ENCODE measurements around the gene PSMA3. TPM values are rescaled to one million over a fixed set of nuclear protein-coding genes. Genes with fewer than 3 reads are reported as not detected.
A peak's percentile ranks its signal among the peaks of the same experiment; 100 is the strongest.
"Not testable (repeated sequence)": the region's sequence is repeated elsewhere in the genome, so short reads cannot be mapped to it uniquely, and the experiment has no call there.

PSMA3 gene
- 142 TPM for total RNA-seq

DNA sequence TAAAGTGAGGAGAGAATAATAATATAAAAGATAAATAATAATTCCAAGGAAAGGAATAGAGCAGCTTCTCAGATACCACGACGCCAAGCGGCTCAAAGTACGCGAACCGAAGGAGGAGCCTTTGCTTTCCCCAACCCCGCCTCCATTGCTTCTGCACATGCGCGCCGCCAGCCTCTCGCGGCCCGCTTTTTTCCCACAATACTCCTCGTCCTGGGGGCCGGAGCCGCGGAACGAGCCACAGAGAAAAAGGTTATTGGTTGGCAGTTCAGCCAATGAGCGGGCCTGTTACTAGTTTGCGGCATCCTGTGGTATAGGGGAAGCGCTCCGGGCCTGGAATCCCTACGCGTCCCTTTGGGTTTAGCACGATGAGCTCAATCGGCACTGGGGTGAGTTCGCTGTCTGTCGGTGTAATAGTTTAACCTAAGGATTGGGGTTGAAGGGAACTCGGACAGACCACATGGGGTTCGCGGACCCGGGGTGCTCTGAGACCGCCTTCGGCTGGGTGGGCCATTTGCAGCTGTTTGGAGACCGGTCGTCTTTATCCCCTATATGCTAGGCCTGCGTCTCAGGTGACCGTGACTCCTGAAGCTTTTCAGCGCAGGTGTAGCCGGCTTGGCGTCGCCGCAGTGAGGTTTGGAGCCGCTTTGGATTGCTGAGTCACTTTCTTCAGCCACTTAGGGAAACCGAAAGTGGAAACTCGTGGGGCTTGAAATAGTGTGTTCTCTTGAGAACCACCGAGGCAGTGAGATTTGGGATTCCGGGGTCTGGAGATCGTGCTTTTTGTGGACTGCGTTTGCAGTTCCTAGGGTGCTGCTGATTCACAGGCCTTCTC, at the start of gene PSMA3:
Gene PSMA3 (plus strand): TSS at position 288 of the 832 bp plus-strand sequence. CDS start 78 bp downstream, at position 366.
- peak; percentile 98 for ATAC-seq

DNA sequence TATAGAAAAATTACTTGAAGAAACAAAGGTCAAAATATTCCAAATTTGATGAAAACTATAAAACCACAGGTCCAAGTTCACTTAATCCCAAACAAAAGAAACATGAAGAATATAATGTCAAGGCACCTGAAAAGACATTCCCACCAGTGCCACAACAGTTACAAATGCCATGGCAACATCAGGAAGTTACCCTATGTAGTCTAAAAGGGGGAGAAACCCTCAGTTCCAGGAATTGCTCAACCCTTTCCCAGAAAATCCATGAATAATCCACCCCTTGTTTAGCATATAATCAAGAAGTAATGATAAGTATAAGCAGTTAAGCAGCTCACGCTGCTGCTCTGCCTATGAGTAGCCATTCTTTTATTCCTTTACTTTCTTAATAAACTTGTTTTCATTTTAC, 48.4 kb upstream of the PSMA3 start:
- ATAC-seq = no peak

DNA sequence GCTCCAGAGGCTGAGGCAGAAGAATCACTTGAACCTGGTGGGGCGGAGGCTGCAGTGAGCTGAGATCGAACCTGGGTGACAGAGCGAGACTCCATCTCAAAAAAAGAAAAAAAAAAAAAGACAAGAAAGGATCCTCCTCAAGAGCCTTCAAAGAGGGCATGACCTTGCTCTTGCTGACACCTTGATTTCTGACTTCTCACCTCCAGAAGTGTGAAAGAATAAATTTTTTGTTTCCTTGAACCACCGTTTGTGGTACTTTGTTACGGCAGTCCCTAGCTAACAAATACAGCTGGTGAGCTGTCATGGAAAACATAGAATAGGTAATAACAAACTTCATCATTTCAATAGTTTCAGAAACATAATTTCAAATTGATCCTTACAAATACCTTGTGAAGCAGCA, 46.6 kb upstream of the PSMA3 start:
- ATAC-seq = no peak

DNA sequence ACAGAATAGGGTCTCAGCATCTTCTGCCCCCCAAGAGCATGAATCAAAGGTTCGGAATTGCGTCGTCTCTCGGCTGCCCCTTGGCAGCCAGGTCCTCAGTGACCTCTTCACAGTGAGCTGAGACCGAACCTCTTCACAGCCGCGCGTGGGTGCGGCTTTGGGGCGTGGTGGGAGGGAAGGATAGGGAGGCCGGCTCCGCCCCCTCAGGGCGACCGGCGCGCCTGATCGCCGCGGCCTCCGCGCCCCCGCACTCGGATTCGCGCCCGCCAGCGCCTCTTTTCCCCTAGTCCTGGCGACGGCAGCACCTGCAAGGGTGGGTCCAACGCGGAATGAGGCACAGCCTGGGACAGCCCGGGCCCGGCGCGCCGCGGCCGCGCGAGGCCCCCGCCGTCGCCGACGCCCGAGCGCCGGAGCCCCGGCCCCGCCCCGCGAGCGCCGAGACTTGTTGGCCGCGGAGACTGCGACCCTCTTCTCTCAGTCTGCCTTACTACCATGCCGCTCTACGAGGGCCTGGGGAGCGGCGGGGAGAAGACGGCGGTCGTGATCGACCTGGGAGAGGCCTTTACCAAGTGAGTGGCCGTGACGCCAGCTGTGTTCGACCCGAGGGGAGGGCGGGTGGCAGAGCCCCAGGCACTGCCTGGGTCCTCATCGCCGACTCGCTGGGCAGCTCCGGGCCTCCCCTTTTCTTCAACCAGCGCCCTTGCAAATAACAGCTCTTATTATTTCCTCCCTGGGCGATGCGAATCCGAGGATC, 44.7 kb upstream of the PSMA3 start, which contains the start of gene ACTR10:
Gene ACTR10 (plus strand): TSS at position 424 of the 754 bp plus-strand sequence. CDS start 69 bp downstream, at position 493.
- ATAC-seq = peak; percentile 96

DNA sequence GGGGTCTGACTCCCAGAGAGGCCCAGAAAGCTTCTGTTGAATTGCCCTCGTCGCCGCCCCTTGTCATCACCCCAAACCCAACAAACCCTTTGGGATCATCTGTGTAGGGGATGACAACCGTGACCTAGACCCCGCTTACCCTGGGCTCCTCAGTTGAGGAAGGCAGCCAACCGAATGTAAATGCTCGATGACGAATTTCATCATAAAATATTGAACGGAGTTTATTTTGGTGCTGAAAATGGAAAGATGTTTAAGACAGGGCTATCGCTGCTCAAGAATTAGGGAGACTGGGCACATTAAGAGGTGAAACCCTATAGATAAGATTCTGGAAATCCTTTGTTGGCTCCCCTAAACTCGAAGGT, 44.2 kb upstream of the PSMA3 start:
- peak; percentile 24 for ATAC-seq

DNA sequence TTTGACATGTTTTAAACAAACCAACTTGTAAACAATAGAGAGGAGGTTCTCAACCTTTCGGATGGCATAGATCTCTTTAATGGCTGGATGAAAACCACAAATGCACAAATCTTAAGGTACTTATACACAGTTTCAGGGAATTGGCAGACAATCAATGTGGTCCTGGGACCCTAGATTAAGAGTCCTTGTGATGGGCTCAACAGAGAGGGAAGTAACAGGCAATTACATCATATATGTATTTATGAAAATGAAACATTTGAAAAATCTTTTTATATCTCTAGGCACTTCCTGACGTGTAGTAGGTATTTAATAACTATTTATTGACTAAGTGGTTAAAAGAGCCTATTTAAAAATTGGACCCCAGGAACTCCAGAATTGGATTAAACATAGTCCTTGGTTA, 43.8 kb upstream of the PSMA3 start:
- no peak for ATAC-seq

DNA sequence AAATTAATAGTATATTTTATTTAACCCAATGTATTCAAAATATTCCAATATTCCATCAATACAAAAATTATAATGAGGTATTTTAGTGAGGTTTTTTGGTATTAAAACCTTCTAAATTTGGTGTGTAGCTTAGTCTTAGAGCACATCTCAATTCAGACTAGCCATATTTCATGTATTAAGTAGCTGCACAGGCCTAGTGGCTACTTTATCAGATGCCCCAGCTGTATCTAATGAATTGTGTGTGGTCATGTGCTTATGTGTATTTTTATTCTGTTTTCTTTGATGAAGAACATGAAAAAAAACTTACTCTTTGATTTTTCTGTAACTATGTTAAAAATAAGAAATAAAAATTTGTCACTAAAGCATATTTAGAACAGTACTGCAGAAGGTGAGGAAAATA, 31.5 kb upstream of the PSMA3 start:
- ATAC-seq = no peak

DNA sequence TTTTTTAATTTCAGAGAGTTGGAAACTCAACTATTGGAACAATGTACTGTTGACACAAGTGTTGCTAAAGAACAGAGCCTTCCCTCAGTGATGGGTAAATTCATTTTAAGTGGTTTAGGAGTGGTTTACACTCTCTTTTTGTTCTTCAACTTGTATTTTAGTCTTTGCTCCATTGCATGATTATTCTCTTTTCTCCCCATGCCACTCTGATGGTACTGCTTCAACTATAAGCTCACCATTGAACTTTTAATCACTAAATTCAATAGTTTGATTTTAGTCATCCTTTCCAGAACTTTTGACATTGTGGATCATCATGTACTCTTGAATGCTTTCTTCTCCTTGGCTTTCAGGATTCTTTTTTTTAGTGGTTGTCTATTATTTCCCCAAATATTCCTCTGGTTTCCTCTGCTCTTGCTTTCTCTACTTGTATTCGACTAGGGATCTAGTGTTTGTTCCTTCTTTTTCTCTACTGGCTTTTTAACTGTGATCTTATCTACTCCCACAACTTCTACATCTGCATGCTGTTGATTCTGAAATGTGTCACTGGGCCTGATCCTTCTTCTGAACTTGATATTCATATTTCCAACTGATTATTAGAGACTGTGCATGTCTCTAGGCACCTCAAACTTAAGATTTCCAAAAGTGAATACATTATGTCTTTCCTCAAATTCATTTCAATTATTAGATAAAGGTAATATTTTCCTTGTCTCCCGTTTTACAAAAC, 29.3 kb upstream of the PSMA3 start:
- no peak for ATAC-seq

DNA sequence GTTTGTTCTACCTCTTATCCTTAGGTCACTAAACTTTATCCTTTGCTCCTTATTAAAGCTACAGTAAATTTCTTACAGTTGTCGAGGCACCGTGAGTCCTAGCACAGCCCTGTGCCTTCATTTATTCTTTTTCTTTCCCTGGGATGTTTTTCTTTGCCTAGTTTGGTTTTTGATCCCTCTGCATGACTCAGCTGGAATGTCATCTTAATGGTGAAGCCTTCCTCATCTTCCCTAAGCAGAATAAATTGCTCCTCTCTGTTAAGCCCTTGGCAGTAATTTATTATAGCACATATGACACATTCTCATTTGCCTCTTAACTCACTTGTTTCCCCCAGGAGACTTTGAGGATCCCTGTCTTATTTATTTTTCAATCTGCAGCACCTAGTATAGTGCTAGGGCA, 28.1 kb upstream of the PSMA3 start:
- no peak for ATAC-seq

DNA sequence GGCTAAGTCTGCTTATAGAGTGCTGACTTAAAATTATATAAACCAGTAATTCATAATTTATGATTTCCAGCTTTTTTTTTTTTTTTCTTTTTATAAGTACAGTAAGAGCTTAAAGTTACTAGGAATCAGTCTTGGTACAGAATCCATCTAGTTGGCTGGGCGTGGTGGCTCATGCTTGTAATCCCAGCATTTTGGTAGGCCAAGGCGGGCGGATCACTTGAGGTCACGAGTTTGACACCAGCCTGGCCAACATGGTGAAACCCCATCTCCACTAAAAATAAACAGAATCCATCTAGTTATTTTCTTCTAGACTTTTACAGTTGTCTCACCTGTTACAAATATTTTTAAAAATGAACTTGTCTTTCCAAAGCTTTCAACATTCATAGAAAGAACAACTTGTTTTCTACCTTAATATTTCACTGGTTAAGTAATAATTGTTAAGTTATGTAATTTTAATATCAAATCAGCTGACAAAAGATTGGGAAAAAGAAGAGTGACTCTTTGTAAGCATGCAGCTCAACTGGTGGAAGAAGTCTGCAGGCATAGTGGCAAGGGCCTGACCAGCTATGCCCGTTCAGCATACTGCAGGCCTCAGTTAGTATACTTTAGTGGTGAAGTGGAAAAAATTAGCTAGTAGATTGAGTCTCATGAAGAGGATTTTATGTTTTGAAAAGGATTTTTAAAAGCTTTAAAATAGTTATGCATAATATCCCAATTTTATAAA, 17.4 kb upstream of the PSMA3 start:
- no peak for ATAC-seq

DNA sequence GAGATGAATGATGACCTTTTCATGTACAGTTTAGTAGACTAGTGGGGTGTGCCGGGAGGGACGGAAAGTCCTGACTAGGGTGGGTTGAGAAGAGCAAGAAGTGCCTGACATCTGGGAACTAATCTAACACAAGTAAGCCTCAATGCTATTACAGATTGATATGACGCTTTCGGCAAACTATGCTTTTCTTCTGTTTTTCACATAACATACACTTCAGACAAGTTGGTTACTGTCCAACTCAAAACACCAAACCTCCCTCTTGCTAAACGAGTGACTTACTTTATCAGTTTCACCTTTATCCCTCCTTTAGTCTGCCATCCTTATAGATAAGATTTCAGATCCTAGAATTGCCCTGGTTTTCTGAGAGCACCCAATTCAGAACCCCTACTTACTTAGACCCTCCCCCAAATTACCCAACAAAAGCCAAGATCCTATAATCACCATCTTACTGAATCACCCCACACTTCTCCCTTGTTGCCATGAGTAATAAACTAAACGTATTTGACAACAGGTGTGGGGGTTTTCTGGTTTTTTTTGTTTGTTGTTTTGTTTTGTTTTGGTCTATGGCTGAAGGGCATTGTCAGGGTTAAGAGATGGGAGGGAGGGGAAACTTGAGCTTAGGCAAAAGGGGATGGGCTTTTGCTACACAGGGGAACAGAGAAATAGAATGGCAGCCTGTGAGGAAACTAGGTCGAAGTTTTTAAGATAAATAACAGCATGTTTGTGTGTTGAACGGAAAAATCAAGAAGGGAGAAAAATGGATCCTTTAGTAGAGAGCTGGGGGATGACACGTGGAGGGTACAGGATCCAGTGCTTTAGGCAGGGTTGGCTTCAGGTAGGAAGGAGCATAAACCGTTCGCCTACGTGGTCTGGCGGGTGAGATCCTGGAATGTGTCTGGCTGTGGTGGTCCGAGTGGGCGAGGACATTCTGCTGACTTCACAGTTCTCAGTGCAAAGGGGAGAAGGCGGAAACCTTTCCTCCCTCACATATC, 6.1 kb upstream of the PSMA3 start:
- no peak for ATAC-seq

DNA sequence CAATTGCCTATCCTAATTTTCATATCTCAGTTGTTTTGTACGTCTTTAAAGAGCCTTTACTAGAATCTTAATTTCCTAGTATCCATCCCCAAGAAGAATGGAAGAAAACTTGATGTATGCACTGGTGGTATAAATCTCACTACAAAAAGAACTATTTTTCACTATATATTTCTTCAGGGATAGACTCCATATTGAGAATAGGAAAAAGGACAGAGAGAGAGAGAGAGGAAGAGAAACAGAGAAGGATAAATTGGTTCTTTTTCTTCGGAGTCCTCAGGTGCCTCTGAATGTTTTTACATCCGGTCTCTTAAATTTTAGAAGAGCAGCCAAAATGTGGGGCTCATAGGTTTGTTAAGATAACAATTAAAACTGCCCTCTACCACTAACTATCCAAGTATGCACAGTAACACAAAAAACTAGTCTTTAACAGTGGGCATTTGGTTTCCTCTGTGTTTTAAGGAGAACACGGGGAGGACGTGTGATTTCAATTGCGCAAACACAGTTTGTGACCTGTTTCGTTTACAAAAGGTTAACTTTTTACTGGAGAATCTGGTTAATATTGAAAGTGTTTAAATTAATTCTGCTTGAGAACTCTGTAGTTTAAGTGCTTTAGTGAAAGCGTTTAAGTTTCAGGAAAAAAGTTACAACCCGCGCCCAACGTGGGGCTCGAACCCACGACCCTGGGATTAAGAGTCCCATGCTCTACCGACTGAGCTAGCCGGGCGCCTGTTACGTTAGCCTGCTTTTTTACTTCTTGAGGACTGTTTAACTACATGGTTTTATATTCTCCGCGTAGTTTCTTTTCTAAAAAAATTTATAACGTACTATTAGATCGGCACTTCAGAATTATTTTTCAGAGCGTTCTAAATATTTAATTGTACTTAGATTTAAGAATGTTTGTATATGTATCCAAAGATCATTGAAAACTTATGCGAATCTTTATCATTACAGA, 5.1 kb upstream of the PSMA3 start:
- ATAC-seq = peak; percentile 45

DNA sequence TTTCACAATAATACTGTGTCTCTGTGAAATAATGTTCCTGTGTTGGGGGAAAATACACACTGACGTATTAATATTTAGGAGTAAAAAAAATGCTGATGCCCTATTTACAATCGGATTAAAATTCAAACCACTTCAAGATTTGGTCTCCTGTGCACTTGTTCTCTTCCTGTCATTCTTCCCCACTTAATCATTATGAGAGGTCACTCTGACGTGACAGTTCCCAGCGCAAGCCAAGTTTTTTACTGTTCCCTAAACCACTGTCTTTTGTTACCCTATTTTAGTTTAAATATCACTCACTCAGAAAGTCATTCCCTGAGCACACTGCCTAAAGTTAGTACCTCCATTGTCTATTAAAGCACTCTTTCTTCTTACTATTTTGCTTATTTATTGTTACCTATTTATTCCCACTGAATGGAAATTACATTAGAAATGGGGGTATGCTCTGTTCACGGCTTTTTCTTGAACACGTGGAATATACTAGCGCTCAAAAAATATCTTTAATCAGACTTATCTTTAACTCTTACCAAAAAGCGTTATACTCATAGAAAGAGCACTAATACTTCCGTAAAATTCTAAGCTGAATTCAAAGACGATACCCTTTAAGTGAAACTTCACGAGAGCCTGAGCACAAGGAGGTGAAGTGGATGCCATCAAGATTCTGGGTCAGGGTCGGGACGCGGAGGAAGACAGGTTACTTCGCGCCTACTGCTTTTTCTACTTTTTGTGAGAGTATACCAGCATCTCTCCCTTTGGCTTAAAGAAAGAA, 670 bp upstream of the PSMA3 start:
- ATAC-seq = peak; percentile 10

DNA sequence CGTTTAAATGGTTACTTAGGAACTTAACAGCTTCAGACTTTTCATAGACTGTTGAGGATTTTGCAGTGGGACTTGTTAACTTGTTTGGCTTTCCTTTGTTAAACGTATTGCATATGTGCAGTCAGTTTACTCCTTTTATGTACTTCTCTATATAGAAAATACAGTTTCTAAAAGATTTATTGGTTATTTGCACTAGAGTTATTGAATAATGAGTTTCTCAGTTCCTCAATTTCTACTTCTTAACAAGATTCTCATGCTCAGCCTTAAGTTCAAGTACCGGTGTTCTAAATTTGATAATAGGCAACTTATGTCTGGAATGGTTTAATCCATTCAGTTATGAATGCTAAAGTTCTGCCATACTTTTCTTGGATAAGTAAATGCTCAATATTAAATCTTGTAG, 919 bp downstream of the PSMA3 start:
- no peak for ATAC-seq

DNA sequence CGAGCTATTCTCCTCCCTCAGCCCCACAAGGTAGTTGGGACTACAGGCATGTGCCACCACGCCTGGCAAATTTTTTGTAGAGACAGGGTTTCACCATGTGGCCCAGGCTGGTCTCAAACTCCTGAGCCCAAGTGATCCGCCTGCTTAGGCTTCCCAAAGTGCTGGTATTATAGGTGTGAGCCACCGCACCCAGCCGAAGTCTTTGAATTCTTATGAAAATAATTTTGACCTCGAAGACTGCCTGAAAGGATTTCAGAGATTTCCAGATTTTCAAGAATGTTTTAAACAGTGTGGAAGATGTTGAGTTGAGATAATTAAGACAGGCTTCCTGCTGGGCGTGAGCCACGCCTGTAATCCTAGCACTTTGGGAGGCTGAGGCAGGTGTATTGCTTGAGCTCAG, 5.0 kb downstream of the PSMA3 start:
- ATAC-seq = no peak

DNA sequence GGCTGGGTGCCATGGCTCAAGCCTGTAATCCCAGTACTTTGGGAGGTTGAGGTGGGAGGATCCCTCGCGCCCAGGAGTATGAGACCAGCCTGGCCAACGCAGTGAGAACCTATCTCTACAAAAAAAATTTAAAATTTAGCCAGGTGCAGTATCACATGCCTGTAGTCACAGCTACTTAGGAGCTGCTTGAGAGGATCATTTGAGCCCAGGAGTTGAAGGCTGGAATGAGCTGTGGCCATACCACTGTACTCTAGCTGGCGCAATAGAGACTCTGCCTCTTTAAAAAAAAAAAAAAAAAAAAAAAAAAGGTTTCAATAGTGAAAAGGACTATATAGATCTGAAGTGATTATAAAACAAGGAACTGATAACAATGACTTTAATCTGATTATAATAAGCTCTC, 13.5 kb downstream of the PSMA3 start:
- ATAC-seq = no peak

DNA sequence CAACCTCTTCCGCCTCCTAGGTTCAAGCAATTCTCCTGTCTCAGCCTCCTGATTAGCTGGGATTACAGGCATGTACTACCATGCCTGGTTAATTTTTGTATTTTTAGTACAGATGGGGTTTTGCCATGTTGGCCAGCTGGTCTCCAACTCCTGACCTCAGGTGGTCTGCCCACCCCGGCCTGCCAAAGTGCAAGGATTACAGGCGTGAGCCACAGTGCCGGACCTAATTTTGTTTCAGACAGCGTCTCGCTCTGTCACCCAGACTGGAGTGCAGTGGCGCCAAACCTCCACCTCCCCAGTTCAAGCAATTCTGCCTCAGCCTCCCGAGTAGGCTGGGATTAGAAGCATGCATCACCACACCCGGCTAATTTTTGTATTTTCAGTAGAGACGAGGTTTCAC, 17.4 kb downstream of the PSMA3 start:
- ATAC-seq = not testable (repeated sequence)

DNA sequence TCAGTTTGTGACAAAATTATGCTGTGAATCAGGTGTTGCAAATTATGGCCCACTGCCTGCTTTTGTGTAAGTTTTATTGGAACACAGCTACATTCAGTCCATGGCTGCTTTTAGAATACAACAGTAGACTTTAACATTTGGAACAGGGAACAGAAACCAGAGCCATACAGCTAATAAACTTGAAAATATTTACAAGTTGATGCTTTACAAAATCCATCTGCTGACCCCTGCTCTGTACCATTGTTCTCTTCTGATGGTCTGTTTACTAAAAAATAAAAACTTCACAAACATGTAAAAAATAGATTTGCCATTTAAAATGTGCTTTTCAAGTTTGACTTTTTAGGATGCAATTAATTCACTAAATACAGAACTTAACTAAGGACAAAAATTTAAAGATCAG, 20.8 kb downstream of the PSMA3 start:
- no peak for ATAC-seq

DNA sequence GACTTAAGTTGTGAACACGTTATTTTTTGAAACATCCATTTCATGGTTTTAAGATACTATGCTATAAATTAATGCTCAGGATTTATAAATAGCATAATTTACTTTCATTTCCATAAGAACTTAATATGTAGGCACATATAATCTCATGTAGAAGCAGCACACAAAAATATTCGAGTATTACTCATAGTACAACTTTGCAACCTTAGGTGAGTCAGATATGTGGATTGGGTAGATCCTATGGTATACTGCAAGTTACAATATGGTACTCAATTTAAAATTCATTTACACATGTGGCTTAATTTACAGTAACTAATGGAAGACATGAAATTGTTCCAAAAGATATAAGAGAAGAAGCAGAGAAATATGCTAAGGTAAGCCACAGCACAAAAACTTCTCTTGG, 26.0 kb downstream of the PSMA3 start:
- ATAC-seq = no peak

Measured in esophagus mucosa (tissue), 1 donor.